Esophagus (tissue), 2 donors: Measurements from ENCODE around the gene CDRT4. TPM values are rescaled to one million over a fixed set of nuclear protein-coding genes. Genes with fewer than 3 reads are reported as not detected.

Experiments
- H3K27ac ChIP-seq, 2 donors: one replicate each; pipeline ENCODE4 v1.5.1; 2013; ENCODE audit warnings: low read depth in 2 of 2, mild to moderate bottlenecking in 2 of 2, inconsistent platforms in 1 of 2, low read length in 1 of 2, moderate library complexity in 1 of 2
- H3K27me3 ChIP-seq, 2 donors: one replicate each; pipeline ENCODE4 v1.6.1; 2013; ENCODE audit warnings: low read length in 2 of 2, control low read depth in 1 of 2, mild to moderate bottlenecking in 1 of 2; ENCODE audit not compliant: insufficient read depth in 2 of 2, control insufficient read depth in 1 of 2
- H3K36me3 ChIP-seq, 2 donors: one replicate each; pipeline ENCODE4 v1.6.1; 2013; ENCODE audit warnings: low read length in 1 of 2; ENCODE audit not compliant: control insufficient read depth in 2 of 2, insufficient read depth in 2 of 2
- H3K4me1 ChIP-seq, 2 donors: one replicate each; pipeline ENCODE4 v1.6.1; 2013; ENCODE audit warnings: low read length in 1 of 2; ENCODE audit not compliant: control insufficient read depth in 2 of 2, insufficient read depth in 2 of 2
- H3K4me3 ChIP-seq, 2 donors: one replicate each; pipeline ENCODE4 v1.5.1; 2013; ENCODE audit warnings: low read length in 2 of 2, mild to moderate bottlenecking in 2 of 2, low read depth in 1 of 2, moderate library complexity in 1 of 2
- H3K9me3 ChIP-seq, 2 donors: one replicate each; pipeline ENCODE4 v1.6.1; 2013; ENCODE audit warnings: mild to moderate bottlenecking in 2 of 2, low read depth in 1 of 2, low read length in 1 of 2, moderate library complexity in 1 of 2; ENCODE audit not compliant: control insufficient read depth in 2 of 2, insufficient read depth in 1 of 2
- WGBS, 2 donors: extraction: QIAGEN DNeasy Blood & Tissue Kit; methylation state at CpG; one replicate each; pipeline ENCODE4 v1.1.7; 2013; 5-methylcytosine and 5-hydroxymethylcytosine counted together
- polyA plus RNA-seq, 2 donors: library from polyadenylated mRNA; stranded (reverse); fragments of 200-250 nt; gene quantifications; one replicate each; pipeline ENCODE4 v1.2.3, GENCODE V29; 2013
- donor health status: healthy with polysubstance abuse.
- donor health status: Bipolar disorder and iron deficiency.

CDRT4 gene
- polyA plus RNA-seq, 2 donors = 2.8 to 11.3 TPM

- Histone ChIP-seq H3K4me1 (peaks cover 0 to 2% of the 10 kb centered on the region in 2 donors), H3K27ac (no peak overlapping the region), H3K36me3 (no peaks in the 10 kb centered on the region), H3K4me3 (no peak overlapping the region), H3K9me3 (no peaks in the 10 kb centered on the region), H3K27me3 (no peaks in the 10 kb centered on the region)
- WGBS, 2 donors = 62 to 79% methylated on average over 5 of the region's 5 CpGs
Observed at GRCh38 chr17:15406081-15406480, 61.3 kb downstream of the CDRT4 start.

GRCh38 chr17:15405058-15405415, 62.4 kb downstream of the CDRT4 start:
- H3K4me3 ChIP-seq = no peak overlapping the region

GRCh38 chr17:15404106-15405057, 63.0 kb downstream of the CDRT4 start:
- Histone ChIP-seq H3K27ac (peak overlapping the region in 1 of 2 donors; percentile 42), H3K9me3 (no peaks in the 10 kb centered on the region), H3K4me1 (peaks cover 0 to 2% of the 10 kb centered on the region in 2 donors), H3K36me3 (no peaks in the 10 kb centered on the region), H3K4me3 (no peak overlapping the region), H3K27me3 (no peaks in the 10 kb centered on the region)
- WGBS, 2 donors = 66 to 69% methylated on average over 20 of the region's 20 CpGs

More at GRCh38 chr17:15405058-15405415, 62.4 kb downstream of the CDRT4 start:
- Histone ChIP-seq H3K27ac (no peak overlapping the region), H3K27me3 (no peaks in the 10 kb centered on the region), H3K4me1 (peaks cover 0 to 2% of the 10 kb centered on the region in 2 donors), H3K9me3 (no peaks in the 10 kb centered on the region), H3K36me3 (no peaks in the 10 kb centered on the region)
- 81 to 82% methylated on average over 6 of the region's 6 CpGs for WGBS, 2 donors

GRCh38 chr17:15403276-15403939, 64.0 kb downstream of the CDRT4 start:
- WGBS, 2 donors = 82 to 94% methylated on average over 3 of the region's 3 CpGs
- Histone ChIP-seq H3K27ac (no peak overlapping the region), H3K4me1 (peaks cover 0 to 2% of the 10 kb centered on the region in 2 donors), H3K36me3 (no peaks in the 10 kb centered on the region), H3K9me3 (no peaks in the 10 kb centered on the region), H3K4me3 (no peak overlapping the region), H3K27me3 (no peaks in the 10 kb centered on the region)

- Histone ChIP-seq H3K9me3 (no peaks in the 10 kb centered on the region), H3K4me1 (no peaks in the 10 kb centered on the region), H3K27ac (peak overlapping the region in 1 of 2 donors; percentile 45), H3K27me3 (no peaks in the 10 kb centered on the region), H3K36me3 (no peaks in the 10 kb centered on the region), H3K4me3 (no peak overlapping the region)
- WGBS, 2 donors = 91 to 93% methylated on average over 6 of the region's 6 CpGs
Observed at GRCh38 chr17:15399443-15399842, 68.0 kb downstream of the CDRT4 start.

- 45 to 47% methylated on average over 5 of the region's 5 CpGs for WGBS, 2 donors
- H3K4me1 ChIP-seq = no peaks in the 10 kb centered on the region
- H3K27ac ChIP-seq = peak overlapping the region; percentile 19 to 45
Observed at GRCh38 chr17:15398736-15399331, 68.6 kb downstream of the CDRT4 start.

GRCh38 chr17:15398291-15398690, 69.1 kb downstream of the CDRT4 start:
- H3K4me3 ChIP-seq = no peak overlapping the region
- H3K27ac ChIP-seq = no peak overlapping the region
- 44 to 49% methylated on average over 6 of the region's 6 CpGs for WGBS, 2 donors

More at GRCh38 chr17:15398736-15399331, 68.6 kb downstream of the CDRT4 start:
- Histone ChIP-seq H3K36me3 (no peaks in the 10 kb centered on the region), H3K9me3 (no peaks in the 10 kb centered on the region), H3K4me3 (no peak overlapping the region), H3K27me3 (no peaks in the 10 kb centered on the region)

GRCh38 chr17:15397620-15398019, 69.8 kb downstream of the CDRT4 start:
- WGBS, 2 donors = 61 to 70% methylated on average over 5 of the region's 5 CpGs
- H3K36me3 ChIP-seq = no peaks in the 10 kb centered on the region
- H3K27ac ChIP-seq = no peak overlapping the region
- no peaks in the 10 kb centered on the region for H3K9me3 ChIP-seq
- H3K4me3 ChIP-seq = no peak overlapping the region
- H3K4me1 ChIP-seq = no peaks in the 10 kb centered on the region
- no peaks in the 10 kb centered on the region for H3K27me3 ChIP-seq

More at GRCh38 chr17:15398291-15398690, 69.1 kb downstream of the CDRT4 start:
- Histone ChIP-seq H3K27me3 (no peaks in the 10 kb centered on the region), H3K9me3 (no peaks in the 10 kb centered on the region), H3K4me1 (no peaks in the 10 kb centered on the region), H3K36me3 (no peaks in the 10 kb centered on the region)

GRCh38 chr17:15395091-15395490, 72.3 kb downstream of the CDRT4 start:
- WGBS, 2 donors = 41 to 54% methylated on average over 4 of the region's 4 CpGs
- H3K9me3 ChIP-seq = no peaks in the 10 kb centered on the region
- no peaks in the 10 kb centered on the region for H3K4me1 ChIP-seq
- H3K4me3 ChIP-seq = no peak overlapping the region
- no peaks in the 10 kb centered on the region for H3K36me3 ChIP-seq
- H3K27ac ChIP-seq = no peak overlapping the region
- no peaks in the 10 kb centered on the region for H3K27me3 ChIP-seq
